ENCODE results near the gene RAB11FIP4.
A peak's percentile ranks its signal among the peaks of the same experiment; 100 is the strongest.

RAB11FIP4 gene

GRCh38 chr17:31565652-31566051, 174.2 kb downstream of the RAB11FIP4 start:
- TF ChIP-seq, protein P1, sequence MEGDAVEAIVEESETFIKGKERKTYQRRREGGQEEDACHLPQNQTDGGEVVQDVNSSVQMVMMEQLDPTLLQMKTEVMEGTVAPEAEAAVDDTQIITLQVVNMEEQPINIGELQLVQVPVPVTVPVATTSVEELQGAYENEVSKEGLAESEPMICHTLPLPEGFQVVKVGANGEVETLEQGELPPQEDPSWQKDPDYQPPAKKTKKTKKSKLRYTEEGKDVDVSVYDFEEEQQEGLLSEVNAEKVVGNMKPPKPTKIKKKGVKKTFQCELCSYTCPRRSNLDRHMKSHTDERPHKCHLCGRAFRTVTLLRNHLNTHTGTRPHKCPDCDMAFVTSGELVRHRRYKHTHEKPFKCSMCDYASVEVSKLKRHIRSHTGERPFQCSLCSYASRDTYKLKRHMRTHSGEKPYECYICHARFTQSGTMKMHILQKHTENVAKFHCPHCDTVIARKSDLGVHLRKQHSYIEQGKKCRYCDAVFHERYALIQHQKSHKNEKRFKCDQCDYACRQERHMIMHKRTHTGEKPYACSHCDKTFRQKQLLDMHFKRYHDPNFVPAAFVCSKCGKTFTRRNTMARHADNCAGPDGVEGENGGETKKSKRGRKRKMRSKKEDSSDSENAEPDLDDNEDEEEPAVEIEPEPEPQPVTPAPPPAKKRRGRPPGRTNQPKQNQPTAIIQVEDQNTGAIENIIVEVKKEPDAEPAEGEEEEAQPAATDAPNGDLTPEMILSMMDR (conservative IDR thresholded peaks at IDR 0.05; ENCODE audit: control insufficient read depth, insufficient read depth, low read depth, low read length), result no peak
- no peak for DNase-seq (ENCODE audit: low read depth)
- no peak overlapping the region for H3K4me3 ChIP-seq (ENCODE audit: control insufficient read depth, low read depth, low read length)

DNA sequence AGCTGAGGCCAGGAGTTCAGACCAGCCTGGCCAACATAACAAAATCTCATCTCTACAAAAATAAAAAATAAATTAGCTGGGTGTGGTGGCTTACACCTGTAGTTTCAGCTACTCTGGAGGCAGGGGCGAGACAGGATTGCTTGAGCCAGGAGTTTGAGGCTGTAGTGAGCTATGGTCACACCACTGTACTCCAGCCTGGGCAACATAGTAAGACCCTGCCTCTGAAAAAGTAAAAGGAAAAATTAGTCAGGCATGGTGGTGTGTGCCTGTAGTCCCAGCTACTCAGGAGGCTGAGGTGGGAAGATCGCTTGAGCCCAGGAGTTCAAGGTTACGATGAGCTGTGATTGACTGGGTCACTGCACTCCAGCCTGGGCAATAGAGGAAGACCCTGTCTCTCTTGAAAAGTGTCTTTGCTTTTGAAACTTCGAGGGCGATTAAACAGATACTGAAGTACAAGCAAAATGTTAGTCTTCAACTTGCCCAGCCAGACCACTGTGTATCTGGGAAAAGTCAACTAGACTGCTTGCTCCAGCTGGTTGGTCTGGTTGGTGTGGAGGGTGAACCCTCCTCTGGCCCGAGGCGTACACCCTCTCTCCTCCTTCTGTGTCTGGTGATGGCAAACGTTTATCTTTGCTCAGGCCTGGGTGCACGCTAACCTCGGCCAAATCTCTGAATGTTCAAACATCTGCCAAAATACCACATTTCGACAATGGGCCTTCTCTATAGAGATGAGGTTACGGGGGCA, 174.9 kb downstream of the RAB11FIP4 start:
- no peak overlapping the region for H3K4me3 ChIP-seq (ENCODE audit: control insufficient read depth, low read depth, low read length)
- TF ChIP-seq, protein P1 (conservative IDR thresholded peaks at IDR 0.05; ENCODE audit: control insufficient read depth, insufficient read depth, low read depth, low read length), result no peak
- DNase-seq (ENCODE audit: low read depth), result no peak

DNA sequence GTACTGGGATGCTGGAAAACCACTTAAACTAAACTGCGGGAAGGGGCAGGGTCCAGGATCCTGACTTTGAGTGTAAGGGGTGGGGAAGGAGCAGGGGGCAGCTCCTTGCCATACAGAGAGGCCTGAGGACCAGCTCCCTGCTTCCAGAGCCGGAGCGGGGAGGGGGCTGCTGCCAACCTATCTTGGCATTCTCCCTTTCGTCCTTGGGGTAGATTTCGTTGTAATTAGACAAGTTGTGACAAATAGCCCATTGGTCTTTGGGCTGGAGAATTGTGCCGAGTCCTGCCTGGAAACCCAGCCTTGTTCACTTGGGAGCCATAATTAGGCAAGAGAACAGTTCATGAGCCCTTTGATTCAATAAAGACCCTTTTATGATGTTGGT, 175.5 kb downstream of the RAB11FIP4 start:
- no peak overlapping the region for H3K4me3 ChIP-seq (ENCODE audit: control insufficient read depth, low read depth, low read length)
- no peak for DNase-seq (ENCODE audit: low read depth)
- TF ChIP-seq, protein P1 (conservative IDR thresholded peaks at IDR 0.05; ENCODE audit: control insufficient read depth, insufficient read depth, low read depth, low read length), result no peak

GRCh38 chr17:31568121-31568520, 176.6 kb downstream of the RAB11FIP4 start:
- H3K4me3 ChIP-seq (ENCODE audit: control insufficient read depth, low read depth, low read length), result no peak overlapping the region
- TF ChIP-seq, protein P1 (conservative IDR thresholded peaks at IDR 0.05; ENCODE audit: control insufficient read depth, insufficient read depth, low read depth, low read length), result no peak

GRCh38 chr17:31568539-31568938, 177.1 kb downstream of the RAB11FIP4 start:
- DNase-seq (ENCODE audit: low read depth), result peak; percentile 62
- TF ChIP-seq, protein P1 (conservative IDR thresholded peaks at IDR 0.05; ENCODE audit: control insufficient read depth, insufficient read depth, low read depth, low read length), result no peak
- H3K4me3 ChIP-seq (ENCODE audit: control insufficient read depth, low read depth, low read length), result no peak overlapping the region

More at GRCh38 chr17:31568121-31568520, 176.6 kb downstream of the RAB11FIP4 start:
- no peak for DNase-seq (ENCODE audit: low read depth)

- TF ChIP-seq, protein P1 (conservative IDR thresholded peaks at IDR 0.05; ENCODE audit: control insufficient read depth, insufficient read depth, low read depth, low read length), result no peak
- no peak for DNase-seq (ENCODE audit: low read depth)
- H3K4me3 ChIP-seq (ENCODE audit: control insufficient read depth, low read depth, low read length), result no peak overlapping the region
Observed at GRCh38 chr17:31570231-31570630, 178.8 kb downstream of the RAB11FIP4 start.

Measured in fibroblast of mammary gland (primary cell).